ENCODE results near the gene PVALB.

PVALB gene

DNA sequence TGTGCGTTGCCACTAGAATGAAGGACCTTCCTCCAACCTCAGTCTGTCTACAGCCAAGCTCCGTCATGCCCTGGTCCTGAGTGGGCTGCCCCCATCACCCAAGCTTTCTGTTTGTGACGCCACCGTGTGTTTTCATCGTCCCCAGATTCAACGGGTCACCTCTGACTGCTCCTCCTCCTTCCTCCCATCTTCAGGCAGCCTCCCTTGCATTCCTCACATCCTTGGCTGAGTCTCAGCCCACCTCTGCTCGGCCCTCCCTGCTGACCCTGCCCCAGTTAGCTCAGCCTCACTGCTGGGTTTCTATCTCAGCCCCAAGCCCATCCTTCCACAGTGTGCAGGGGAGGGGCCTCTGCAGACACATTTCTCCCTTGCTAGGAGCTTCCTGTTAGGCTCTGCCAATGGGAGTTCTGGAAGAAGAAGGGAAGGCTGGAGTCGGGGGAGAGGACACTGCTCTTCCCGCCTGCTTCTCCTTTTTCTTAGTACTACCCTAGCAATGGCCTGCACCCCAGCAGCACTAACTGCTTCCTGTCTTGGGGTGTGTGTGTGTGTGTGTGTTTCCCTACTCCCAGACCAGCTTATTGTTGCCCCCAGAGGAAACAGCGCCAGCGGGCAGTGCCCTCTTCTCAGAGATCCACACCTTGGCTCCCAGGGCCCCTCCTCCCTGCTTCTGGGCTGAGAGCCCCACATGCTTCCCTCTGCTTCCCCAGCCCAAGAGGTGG, 46.2 kb downstream of the PVALB start:
- no peak for DNase-seq

DNA sequence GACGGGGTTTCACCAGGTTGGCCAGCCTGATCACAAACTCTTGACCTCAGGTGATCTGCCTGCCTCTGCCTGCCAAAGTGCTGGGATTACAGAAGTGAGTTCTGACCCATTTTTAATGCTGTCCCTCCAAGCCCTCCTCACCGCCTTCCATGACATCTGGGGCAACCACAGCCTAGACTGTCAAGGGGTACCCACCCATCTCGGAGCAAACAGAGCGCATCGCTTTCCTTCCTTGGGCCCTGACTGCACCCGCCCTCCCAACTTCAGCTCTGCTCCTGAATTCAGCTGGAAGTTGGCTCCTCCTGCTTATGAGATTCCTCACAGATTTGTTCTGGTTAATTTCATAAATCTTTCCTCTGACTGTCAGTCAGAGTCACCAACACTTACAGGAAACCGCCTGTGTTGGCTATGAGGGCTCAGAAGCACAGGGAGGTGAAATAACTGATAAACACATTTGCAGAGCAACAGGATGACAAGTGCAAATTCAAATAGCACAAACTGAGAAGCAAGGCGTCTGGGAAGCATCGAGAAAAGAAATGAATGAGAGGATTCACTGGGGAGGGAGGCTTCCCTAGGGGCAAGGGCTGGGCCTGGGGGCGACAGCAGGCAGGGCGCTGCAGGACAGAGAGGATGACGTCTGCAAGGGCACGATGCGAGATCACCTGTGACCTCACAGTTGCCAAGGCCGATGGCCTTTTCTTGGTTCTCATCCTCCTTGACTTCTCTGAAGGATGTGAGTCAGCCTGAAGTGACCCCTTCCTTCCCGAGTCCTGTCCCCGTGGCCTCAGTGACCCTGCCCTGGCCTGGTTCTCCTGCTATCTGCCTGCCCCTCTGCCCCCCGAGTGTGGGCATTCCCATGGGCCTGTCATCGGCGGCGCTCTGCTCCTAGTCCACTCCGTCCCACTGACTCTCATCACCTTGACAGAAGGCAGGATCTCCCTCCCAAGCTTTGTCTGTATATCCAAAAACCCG, 47.0 kb downstream of the PVALB start:
- DNase-seq: no peak

DNA sequence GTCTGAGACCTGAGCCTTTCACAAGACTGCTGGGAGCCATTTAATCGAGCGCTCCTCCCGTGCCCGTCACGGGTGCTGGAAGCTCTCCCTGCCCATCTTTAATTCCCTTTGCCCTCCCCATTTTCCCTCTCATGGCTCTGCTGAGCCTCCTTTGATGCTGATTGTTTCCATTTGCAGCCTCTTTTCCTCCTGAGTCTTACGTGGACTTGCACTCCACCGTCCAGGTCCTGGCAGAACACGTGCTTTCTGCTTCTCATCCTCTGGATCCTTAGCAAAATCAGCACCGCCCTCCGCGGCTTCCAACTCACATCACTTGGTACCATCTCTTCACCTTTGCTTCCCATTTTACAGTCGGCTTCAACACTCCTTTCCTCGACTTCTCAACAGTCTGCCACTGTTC, 48.2 kb downstream of the PVALB start:
- DNase-seq: no peak

DNA sequence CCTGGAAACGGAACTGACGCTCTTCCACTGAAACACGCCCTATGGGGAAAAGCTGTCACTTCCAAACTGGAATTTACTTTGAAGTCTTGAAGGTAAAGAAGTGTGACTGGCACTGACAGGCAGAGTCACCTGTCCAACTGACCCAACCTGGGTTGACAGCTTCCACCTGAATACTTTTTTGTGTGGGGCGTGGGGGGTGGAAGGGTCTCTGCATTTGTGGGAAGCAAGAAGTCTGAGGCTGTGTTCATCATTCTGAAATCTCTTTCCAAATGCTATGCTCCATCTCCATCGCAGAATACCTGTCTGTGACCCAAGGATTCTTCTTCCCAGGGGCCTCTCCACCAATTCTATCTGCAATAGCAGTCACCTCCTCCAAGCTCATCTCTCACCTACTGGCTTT, 48.7 kb downstream of the PVALB start:
- DNase-seq: no peak

DNA sequence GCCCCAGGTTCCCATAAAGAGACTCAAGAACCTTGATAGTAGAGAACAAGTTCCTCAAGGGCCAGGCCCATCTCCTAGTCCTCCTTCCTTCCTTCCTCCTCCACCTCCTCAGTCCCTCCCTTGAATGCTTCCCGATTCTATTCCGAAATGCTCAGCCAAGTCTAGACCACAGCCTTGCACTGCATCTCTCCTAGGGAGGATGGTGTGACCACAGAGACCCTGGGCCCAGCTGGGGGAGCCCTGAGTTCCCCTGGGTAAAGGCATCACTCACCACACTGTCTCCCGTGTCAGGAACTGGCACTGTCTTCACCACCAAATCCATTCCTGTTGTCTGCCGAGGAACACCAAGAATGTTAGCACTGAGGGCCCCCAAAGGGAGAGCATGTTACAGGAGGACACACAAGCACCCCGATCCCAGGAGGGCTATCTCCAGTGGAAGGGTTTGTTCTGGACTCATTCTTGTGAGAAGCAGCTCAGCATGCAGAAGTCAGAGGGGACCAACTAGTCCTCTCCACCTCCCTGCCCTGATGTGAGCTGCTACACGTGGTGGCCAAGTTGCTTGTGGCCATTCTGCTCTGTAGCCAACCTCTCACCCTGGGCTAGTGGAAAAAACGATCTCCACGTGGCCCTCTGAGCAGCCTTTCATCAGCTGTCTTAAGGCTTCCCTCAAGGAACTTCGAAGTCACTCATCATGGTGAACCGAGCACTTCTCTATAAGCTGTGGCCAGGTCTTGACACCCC, 49.6 kb downstream of the PVALB start:
- DNase-seq: no peak

DNA sequence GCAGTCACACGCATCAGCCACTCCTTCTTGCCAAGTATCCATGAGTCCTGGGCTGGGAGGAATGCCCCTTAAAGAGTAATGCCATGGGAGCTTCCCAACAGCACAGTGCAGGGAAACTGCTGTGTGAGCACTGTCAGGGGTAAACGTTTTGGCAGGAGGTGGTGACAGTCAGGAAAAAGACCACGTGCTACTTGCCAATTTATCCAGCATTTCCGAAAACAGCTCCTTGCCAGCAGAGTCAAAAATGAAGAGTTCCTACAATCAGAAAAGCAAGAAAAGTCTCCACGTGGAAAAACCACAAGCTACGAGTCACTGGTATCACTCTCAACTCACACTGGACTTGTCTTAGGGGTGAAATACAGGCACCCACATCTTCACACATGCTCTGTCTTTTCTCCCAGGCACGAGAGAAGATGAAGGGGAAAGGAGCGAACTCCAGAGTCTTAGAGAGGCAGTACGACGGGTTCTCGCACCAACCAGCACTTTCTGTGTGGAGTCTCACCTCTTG, 50.8 kb downstream of the PVALB start:
- DNase-seq: no peak

DNA sequence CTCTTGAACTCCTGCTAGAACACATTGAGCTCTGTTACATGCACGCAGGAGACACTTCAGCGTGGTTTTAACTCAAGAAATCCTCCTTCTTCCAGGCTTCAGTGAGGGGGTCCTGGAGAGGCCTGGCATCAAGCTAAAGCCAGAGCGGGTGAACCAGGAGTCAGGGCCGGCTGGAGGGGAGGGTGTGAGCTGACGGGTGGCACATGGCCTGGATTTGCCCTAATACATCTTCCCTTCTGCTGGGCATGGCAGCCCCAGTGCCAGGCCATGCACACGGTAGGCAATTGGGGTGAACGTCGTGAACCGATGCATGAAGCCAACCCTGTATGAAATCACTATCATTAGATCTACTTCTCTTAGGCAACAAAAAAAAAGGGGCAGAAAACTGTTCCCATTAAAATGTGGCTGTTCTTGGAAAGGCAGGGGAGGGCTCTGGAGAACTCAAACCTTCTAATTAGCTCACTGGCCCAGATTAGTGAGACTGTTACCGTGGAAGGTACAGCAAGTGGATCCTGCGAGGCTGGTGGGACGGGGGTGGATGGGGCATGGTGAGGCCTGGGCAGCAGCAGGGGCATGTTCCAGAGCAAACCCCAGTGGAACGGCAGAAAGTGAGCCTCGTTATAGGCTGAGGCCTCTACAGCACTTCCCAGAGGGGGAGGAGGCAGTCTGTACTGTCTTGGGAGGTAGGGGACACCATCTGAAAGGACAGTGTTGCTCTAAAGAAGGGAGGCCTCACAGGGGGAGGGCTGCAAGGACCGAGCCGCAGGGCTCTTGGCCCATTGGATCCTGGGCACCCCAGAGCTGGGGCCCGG, 51.5 kb downstream of the PVALB start:
- no peak for DNase-seq

DNA sequence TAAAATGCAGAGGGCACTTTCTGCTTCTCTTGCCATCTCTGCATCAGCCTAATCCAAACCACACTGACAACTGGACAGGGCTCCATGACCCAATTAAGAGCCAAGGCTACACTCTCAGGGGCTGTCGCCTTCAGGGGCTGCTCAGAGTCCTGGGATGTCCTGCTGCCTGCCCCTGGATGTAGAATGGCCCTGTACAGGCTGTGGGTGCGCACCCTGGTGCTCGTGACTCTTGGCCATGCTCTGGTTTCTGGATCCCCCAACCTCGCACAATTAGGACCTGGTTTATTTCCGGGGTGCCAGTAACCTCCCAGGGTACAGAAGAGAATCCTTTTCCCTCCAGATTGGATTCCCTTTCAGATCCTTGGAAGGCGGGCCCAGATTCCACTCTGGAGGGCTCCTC, 52.2 kb downstream of the PVALB start:
- DNase-seq: no peak

DNA sequence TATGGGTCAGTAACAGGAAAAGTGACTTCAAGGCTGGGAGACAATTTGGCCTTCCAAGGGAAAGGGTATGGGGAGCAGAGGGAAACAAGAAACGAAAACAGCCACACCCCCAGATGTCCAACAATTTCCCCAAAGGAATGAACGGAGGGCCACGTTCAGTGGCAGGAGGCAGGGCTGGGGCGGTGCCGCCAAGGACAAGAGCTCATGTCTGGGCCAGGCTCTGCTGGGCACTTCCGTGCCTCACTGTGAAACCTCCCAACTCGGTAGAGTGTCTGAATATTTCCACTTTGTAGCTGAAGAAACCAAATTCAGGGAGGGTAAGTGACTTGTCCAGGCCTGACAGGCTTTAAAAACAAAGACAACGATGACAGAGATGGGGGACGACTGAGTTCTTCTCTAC, 52.8 kb downstream of the PVALB start:
- DNase-seq: no peak

DNA sequence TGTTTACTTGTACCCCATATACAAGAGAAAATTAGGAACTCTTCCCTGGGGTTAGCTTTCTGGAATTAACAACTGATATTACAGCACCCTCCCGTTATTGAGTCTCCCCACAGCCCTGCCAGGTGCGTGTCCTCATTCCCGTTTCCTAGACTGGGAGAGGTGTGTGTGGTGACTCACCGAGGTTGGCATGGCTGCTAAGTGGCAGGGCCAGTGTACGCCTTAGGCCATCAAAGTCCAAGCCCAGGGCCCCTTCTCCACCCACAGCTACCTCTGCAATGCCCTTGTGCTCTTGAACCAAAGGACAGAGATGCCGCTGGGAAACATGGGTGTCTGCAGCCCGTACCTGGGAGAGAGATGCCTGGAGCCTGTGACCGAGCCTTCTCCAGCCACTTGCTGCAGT, 53.3 kb downstream of the PVALB start:
- no peak for DNase-seq

DNA sequence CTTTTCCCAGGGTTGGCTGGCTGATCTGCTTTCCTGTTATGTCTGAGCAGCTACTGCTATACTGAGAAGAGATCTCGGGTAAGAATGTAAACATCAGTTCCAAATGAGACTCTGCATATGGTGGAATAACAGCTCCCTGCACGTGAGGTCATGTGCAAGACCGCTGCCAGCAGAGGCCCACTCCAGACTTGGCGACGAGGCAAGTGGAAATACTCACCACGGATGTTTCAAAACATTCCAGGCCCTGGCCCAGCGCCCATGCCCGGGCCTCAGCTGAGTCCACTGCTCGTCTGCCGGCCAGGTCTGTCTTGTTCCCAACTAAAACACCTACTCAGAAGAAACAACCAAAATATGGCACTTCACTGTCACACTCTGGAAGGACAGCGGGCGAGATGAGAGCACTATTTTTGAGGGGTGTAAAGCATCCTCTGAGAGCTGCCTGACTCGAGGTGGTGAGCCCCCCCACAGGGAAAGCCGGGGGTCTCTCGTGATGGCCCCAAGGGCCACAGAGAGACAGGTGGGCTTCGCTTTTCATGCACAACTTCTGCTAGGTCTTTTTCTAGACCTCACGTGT, 54.1 kb downstream of the PVALB start:
- DNase-seq: no peak

DNA sequence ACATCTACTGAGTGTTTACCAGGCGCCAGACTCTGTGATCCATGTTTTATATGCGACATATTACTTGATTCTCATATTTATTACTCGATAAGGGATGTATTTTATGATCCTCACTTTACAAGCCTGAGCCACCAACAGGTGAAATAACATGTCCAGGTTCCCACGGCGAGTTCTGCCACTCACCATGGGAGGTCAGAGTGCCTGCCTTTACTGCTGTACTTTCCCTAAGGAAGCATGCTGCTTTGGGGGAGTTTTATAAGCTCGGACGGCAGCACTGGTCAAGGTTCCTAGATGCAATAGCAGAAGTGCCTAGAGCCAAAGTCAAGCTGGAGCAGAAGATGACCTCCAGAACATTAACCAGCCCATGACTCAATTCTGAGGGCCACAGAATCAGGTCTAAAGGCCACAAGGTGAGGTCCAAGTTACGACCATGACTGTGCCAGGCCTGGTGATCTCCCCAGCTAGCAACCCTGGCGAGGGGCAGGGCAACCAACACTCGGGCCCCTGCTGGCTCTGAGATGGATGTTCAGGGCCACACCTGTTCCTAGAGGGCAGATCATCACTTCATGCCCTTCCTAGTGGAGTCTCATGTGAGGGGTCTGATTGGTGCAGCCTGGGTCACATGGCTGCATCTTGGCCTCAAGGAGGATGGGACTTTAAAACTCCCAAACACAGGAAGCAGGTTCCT, 55.1 kb downstream of the PVALB start:
- DNase-seq: no peak

DNA sequence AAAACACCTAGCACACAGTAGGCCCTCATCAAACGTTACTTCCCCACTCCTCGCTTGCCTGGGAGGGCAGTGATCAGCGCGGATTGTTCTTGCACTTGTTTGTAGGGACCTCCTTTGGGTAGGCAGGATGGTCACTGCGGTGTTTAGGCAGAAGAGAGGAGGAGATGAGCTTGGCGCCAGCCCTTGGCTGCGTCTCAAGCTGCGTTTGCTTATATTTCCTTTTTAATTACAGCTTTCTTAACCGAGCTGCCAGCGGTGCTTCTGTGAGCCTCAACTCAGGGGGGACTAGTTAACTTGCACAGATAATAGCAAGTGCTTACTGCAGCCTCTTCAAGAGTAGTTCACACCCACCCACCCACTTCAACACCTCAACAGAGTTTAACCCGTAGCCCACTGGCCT, 56.0 kb downstream of the PVALB start:
- DNase-seq: no peak

DNA sequence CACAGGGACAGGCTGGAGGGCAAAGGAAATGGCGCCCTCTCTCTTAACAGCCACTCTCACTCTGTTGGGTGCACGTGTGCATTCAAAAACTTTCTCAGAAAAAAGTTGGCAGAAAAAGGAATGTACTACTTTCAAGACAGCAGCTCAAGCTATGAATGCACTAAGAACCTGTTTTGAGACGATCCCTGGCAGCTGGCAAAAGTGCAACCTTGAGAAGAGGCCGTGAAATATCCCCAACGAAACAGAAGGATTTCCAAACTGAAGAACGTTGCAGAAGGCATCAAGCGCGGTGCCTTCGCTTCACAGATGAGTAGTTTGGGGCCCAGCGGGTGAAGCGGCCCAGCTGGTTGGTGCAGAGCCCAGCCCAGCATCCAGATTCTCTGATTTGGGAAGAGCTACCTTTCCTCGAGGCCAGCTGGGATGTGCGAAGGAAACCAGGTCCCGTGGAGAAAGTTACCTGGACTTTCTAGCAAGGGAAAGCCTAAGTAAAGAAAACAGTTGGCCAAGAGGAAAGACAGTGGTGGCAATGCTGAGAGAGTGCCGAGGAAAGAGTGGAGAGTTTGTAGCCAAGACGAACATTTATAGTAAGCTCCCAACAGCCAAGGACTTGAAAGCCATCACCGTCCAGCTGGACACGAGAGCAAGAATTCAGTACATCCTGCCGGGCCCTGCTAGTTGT, 57.2 kb downstream of the PVALB start:
- DNase-seq: no peak

DNA sequence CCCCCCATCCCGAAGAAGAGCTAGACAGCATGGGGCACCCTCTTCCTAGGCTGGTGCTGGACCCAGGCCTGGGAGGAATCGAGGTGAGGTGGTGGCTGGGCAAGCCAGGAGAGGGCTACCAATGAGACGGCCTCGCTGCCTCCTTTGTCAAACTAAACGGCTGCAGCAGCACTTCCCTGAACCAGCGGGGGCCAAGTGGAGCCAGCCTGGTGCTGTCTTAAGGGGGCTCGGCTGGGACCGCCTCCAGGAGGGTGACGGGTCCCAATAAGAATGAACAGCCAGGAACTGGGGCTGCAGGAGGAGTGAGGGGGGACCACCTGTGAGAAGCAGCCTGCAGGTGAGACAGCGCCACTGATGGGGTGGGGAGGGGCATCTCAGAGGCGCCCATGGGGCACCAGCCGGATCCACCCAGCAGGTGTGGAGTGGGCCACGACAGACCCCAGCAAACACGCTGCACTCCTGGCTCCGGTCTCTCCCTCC, 58.0 kb downstream of the PVALB start:
- DNase-seq: no peak

DNA sequence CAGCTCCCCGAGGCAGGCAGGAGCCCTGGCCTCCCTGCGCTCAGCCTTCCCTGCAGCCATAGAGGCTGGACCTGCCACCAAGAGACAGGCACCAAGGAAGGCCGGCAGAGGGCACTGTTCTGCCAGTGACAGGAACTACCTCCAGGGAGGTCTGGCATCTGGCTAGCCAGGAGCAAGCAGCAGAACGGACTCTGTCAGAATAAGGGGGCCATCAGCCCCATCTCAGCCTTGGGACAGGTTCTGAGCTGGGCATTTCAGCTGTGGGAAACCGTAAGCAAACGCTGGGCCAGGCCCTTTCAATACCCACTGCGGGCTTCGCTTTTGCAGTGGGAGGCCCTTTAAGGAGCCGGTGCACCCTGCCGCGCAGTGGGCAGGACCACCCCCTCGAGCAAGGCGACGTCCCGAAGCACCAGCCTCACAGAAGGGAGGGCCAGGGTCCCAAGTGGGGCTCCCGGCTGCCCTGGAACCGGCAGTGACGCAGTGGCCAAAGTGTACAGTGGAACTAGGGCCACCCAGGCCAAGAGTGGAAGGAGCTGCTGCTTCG, 59.1 kb downstream of the PVALB start:
- DNase-seq: peak; percentile 71

DNA sequence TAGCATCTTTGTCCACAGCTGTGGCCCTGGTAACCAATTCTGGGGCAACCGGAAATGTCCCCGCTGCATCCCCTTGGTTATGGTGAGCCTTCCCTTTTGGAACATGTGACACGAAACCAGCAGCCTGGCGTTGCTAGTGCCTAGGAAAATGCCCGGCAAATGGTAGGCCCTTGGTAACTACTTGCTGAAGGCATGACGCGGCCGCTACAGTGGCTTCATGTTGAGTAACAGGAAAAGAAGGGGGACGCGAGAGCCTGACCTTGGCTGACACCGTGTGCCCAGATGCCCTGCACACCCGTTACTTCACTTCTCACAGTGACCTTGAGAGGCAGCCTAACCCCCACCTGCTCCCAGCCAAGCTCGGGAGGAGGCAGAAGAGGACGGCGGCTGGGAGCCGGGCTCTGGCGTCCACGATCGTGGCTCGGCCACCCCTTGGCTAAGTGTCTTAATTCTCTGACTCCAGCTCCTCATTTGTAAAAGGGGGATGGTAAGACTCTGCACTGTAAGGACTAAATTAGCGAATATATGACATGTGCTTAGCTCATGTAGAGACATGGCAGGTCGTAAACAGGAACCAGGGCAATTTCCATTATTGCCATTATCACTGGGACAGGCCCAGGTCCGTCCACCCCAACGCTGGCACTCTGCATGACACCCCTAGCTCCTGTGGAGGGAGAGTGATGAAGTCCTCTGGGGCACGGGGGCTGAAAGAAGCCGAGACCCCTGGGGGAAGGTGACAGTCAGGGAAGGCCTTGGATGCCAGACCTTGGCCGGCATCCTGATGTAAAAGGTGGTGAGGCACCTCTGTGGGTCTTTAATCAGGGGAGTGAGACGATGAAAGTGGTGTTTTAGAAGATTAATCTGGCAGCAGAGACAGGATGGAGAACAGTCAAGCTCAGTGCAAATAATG, 59.8 kb downstream of the PVALB start:
- DNase-seq: no peak

DNA sequence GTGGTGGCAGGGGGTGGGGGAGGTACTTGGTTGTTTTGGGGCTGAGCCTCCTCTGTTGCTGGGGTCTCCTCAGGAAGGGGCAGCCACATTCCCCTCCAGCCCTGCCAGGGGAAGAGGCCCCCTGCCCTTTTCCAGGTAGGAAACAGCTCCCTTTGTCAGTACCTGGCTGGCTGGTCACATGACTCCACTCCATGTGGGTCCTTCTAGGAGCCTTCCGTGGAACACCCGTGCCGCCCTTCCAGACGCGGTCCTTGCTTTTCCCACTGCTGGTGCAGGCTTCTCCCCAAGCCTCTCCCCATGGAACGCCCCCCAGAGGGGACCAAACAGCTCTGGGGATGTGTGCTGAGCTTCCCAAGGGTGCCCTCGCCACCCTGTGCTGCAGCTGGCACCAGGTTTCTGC, 60.8 kb downstream of the PVALB start:
- no peak for DNase-seq

DNA sequence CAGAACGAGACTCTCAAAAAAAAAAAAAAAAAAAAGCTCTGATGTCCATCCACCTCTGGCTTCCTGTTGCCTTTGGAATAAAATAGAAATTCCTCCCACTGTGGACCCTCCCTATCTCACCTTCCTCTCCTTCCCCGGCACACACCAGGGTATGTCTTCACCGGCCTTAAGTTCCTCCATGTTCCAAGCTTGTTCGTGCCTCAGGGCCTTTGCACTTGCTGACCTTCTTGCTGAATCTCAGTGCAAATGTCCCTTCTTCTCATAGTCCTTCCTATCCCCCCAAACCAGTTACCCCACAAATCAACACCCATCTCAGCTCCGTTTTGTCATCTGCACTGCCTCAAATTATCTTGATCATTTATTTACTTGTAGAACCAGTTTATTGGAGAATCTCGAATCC, 61.5 kb downstream of the PVALB start:
- no peak for DNase-seq
